NOMO-1 treated with DMSO at 0.1 percent for 48 hours (cell line): Measurements from ENCODE around the gene COMMD6.
A peak's percentile ranks its signal among the peaks of the same experiment; 100 is the strongest.
"Not testable (repeated sequence)": the region's sequence is repeated elsewhere in the genome, so short reads cannot be mapped to it uniquely, and the experiment has no call there.

Experiments used
- DNase-seq: peaks from one replicate; lab custom pipeline; 2025; ENCODE audit not compliant: unreplicated experiment; lab: John Stamatoyannopoulos, UW

The COMMD6 gene

GRCh38 chr13:75537401-75538365 is at the start of gene COMMD6:
COMMD6 (minus strand) TSS chr13:75537841; CDS start chr13:75537805, 36 bp downstream.
- peak; percentile 69 for DNase-seq

- no peak for DNase-seq
Measured at GRCh38 chr13:75585153-75585552, 47.5 kb upstream of the COMMD6 start.

- DNase-seq: no peak
Measured at GRCh38 chr13:75583091-75583490, 45.5 kb upstream of the COMMD6 start.

GRCh38 chr13:75581874-75582640 is 44.4 kb upstream of the COMMD6 start:
- no peak for DNase-seq

GRCh38 chr13:75579529-75579928 is 41.9 kb upstream of the COMMD6 start:
- DNase-seq: no peak

- DNase-seq: no peak
Measured at GRCh38 chr13:75569576-75569975, 31.9 kb upstream of the COMMD6 start.

- no peak for DNase-seq
Measured at GRCh38 chr13:75566658-75567057, 29.0 kb upstream of the COMMD6 start.

- no peak for DNase-seq
Measured at GRCh38 chr13:75558145-75558840, 20.7 kb upstream of the COMMD6 start.

GRCh38 chr13:75556961-75557360 is 19.3 kb upstream of the COMMD6 start:
- DNase-seq: no peak

- DNase-seq: no peak
Measured at GRCh38 chr13:75555836-75556235, 18.2 kb upstream of the COMMD6 start.

GRCh38 chr13:75554981-75555380 is 17.3 kb upstream of the COMMD6 start:
- DNase-seq: no peak

GRCh38 chr13:75554464-75554863 is 16.8 kb upstream of the COMMD6 start:
- DNase-seq: no peak

GRCh38 chr13:75550159-75550567 is 12.5 kb upstream of the COMMD6 start:
- peak; percentile 51 for DNase-seq

GRCh38 chr13:75549262-75550158 is 11.9 kb upstream of the COMMD6 start, which contains the start of gene UCHL3:
UCHL3 (plus strand) TSS chr13:75549791; CDS start chr13:75549821, 30 bp downstream.
- DNase-seq: peak; percentile 92

- DNase-seq: no peak
Measured at GRCh38 chr13:75547917-75548316, 10.3 kb upstream of the COMMD6 start.

- DNase-seq: not testable (repeated sequence)
Measured at GRCh38 chr13:75545386-75545785, 7.7 kb upstream of the COMMD6 start.

- no peak for DNase-seq
Measured at GRCh38 chr13:75544681-75545330, 7.2 kb upstream of the COMMD6 start.

GRCh38 chr13:75541961-75542360 is 4.3 kb upstream of the COMMD6 start:
- no peak for DNase-seq

GRCh38 chr13:75541287-75541686 is 3.6 kb upstream of the COMMD6 start:
- peak; percentile 96 for DNase-seq

GRCh38 chr13:75533861-75534260 is 3.8 kb downstream of the COMMD6 start:
- DNase-seq: no peak
